Measurements from ENCODE around the gene TPP2.

- TF ChIP-seq CTCF (IDR thresholded peaks at IDR 0.05) = no peak
- TF ChIP-seq POLR2A (IDR thresholded peaks at IDR 0.05) = no peak
These were observed 101.8 kb downstream of the TPP2 start for GRCh38 chr13:102698649-102698980.

All from esophagus squamous epithelium (tissue), 4 donors.